Stimulated activated CD4-positive, alpha-beta T cell treated with anti-CD3 and anti-CD28 coated beads, Interleukin-4, amount 100 ng/mL, for 4 hours (primary cell): ENCODE data around the gene COL18A1.
"Not testable (repeated sequence)": the region's sequence is repeated elsewhere in the genome, so short reads cannot be mapped to it uniquely, and the experiment has no call there.

Experiments
- DNase-seq, 2 experiments: peaks; one replicate each; pipeline ENCODE4 v3.0.0-alpha.2; 2020

Gene COL18A1

GRCh38 chr21:45429221-45430175, 24.5 kb downstream of the COL18A1 start:
- DNase-seq, result no peak

GRCh38 chr21:45430521-45431501, 25.8 kb downstream of the COL18A1 start:
- no peak for DNase-seq

- DNase-seq, result no peak
Observed at GRCh38 chr21:45431781-45432572, 27.0 kb downstream of the COL18A1 start.

DNA sequence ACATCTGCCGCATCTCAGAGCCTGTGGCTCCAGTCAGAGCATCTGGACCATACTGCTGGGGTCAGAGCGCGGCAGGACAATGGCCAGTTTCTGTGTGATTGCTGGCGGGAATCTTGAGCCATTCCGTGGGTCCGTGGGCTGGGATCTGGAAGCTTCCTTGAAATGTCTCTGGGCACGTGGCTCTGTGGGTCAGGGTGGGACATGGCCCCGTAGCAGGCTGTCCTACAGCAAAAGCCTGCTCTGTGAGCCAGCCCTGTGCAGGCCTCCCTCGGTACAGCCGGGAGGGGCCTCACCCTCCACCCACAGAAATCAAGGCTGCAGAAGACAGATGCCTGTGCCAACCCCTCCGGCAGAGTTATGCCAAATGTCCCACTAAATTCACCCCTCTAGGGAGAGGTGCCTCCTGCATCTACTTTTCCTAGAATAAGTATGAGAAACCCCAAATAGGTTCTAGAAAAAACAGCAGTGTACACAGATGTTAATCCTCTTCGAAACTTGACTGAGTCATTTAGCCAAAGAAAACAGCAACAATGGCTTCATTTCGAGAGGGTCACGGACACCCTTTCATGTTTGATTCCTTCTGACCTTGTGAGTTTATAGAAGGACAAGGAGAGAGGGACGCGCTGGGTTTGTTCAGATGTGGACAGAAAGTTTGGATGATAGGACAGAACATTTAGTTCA, 27.8 kb downstream of the COL18A1 start:
- DNase-seq, result no peak

DNA sequence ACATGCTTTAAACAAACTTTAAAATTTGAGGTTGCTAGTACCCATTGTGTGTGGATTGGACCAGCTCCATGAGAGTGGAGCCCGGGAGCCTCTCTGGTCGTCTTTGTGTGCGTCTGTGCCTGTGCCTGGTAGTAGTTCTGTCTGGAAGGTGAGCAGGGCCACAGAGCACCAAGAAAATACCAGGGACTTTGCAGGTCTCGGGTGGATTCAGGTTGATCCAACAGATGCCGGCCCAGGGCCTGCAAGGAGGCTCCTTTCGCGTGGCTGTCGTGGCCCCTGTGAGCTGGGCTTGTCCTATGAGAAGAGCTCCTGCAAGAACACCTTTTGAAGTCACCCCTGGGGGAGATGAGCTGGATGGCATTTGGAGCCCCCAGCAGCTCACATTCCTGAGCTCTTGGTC, 28.3 kb downstream of the COL18A1 start:
- DNase-seq, result no peak

DNA sequence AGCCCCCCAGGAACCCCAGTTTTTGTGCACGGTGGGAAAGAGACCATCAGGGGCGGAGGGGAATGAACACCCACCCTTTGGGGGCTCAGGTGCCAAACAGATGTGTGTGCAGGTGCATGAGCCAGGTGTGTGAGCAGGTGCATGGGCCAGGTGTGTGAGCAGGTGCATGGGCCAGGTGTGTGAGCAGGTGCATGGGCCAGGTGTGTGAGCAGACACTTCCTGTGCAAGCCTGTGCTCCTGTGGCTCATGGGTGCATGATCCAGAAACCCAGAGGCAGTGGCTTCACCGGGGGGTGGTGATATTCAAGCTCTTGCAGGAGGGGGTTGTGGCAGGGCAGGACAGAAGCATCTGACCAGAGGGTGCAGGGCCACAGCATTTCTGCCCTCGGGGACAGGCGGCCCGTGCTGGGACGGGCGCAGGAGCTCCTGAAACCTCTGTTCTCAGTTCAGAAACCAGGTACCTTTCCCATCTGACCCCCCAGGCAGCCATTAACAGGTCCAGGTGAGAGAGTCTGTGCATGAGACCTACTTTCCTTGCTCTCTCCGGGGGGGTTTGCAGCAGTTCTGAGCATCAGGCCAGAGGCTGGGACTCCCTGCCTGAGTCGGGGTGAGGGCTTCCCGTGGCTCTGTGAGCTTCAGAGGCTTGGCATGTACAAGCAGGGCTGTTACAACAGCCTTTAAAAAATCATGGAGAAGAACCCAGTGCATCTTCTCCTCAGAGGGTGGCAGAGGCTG, 29.1 kb downstream of the COL18A1 start:
- DNase-seq, result no peak

- DNase-seq, result no peak
Observed at GRCh38 chr21:45434645-45435217, 29.8 kb downstream of the COL18A1 start.

DNA sequence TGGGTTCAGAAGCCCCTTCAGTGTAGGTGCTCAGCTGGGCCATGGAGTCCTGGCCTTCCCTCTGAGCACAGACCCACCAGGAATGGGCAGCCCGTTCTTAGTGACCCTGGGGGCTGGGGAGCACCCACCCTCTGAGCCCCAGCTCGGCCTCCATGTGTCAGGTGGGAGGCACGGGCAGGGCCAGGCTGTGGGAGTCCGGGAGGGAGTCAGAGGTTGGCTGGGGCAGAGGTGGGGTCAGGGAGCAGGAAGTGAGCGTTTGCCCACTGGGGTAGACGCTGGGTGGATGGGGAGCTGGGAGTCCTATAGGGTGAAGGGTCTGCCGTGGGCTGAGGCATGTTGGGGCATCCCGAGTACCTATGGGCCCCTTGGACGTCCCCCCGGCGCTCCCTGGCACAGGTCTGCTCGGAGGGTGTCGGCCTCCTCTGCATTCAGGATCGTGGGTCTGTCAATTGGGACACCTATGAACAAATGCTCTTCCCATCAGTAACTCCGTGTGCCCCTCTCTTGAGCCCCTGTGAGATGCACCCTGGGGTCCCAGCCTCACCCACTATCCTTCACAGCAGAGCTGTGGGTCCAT, 30.5 kb downstream of the COL18A1 start:
- DNase-seq, result no peak

GRCh38 chr21:45436351-45437065, 31.5 kb downstream of the COL18A1 start:
- no peak for DNase-seq

DNA sequence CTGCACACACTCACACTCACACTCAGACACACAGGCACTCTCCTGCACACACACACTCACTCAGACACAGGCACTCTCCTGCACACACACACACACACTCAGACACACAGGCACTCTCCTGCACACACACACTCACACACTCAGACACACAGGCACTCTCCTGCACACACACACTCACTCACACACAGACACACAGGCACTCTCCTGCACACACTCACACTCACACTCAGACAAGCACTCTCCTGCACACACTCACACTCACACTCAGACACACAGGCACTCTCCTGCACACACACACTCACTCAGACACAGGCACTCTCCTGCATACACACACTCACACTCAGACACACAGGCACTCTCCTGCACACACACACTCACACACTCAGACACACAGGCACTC, 32.9 kb downstream of the COL18A1 start:
- DNase-seq, result not testable (repeated sequence)

DNA sequence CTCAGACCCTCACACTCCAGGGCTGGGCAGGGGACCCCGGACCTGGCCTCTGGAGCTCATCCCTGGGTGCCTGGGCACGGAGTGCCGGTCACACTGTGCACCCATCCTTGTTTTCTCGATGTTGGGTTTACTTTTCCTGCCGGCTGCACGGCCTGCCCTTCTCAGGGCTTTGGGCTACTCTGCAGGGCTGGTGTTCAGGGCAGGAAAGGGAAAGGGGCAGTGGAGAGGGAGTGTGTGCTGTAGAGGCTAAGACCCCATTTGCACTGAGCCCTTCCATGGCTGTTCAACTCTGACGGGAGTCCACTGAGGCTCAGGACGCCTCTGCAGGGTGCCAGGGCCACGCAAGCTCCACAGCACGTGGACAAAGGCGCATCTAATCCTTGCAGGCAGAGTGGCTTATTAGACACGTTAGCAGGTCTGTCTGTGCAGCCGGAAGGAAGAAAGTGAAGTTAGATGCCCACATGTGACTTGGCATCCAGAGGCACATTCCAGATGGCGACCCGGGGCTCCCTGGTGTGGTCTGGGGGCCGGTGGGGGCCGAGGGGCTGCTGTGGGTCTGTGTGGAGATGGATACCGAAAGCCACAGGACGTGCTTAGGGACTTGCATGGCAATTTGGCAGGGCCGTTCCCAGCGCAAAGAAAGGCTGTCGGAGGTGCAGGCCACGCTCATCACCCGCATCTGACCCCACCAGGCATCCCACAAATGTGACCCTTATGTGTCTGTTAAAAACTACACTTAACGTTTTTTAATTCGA, 33.6 kb downstream of the COL18A1 start:
- DNase-seq, result no peak

GRCh38 chr21:45439161-45439872, 34.4 kb downstream of the COL18A1 start:
- DNase-seq, result peak; percentile 72 to 87

- no peak for DNase-seq
Observed at GRCh38 chr21:45439901-45440461, 35.0 kb downstream of the COL18A1 start.

GRCh38 chr21:45440736-45441350, 35.9 kb downstream of the COL18A1 start:
- no peak for DNase-seq

- no peak for DNase-seq
Observed at GRCh38 chr21:45441431-45442255, 36.7 kb downstream of the COL18A1 start.

GRCh38 chr21:45442276-45442675, 37.3 kb downstream of the COL18A1 start:
- no peak for DNase-seq
